GM19099 (cell line): Measurements from ENCODE around the gene APCDD1.

Experiments used
- POLR2A ChIP-seq: IDR thresholded peaks from 3 replicates; pipeline ENCODE4 v1.6.1; 2011; ENCODE audit warnings: low read depth; ENCODE audit not compliant: insufficient read length; ENCODE audit errors: extremely low read depth

The APCDD1 gene

DNA sequence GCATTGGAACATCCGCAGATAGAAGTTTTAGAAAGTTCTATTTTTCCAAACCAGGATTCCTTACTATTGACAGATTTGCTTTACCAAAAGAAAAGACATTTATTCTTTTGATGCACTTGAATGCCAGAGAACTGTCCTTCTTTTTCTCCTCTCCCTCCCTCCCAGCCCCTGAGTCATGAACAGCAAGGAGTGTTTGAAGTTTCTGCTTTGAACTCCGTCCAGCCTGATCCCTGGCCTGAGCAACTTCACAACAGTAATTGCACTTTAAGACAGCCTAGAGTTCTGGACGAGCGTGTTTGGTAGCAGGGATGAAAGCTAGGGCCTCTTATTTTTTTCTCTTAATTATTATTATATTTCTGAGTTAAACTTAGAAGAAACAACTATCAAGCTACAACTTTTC is 33.6 kb downstream of the APCDD1 start:
- no peak for TF ChIP-seq POLR2A

DNA sequence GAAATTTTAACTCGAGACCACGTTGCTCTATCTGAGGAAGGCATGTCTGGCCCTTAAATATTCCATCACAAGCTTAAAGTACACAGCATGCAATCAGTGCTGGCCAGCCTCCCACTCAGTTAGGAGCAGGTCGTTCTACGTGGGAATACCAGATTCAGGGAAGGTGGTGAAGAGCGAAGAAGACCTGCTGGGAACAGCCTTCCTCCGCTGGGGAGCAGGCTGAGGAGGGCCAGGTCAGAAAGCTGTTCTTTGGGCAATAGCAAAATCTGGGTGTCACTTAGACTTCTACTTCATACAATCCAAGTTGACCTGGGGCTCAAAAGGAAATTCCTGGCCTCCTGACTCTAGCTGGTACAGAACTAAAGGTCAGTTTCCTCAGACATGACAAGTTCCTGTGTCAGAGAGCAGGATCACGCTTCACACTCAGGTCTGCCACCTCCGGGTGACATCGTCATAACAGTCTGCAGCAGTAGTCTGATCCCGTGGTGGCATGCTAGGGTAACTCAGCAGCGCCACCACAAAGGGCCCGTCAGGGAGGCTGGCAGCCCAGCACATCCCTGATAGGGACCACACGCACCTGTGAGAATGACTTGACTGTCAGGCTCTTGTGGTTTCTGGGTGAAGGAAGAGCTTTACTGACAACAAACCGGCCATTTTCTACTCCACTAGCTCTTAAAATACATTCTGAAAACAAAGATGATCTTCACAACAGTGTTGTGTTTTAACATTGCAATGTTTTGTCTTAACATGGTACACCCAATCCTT is 36.1 kb downstream of the APCDD1 start:
- TF ChIP-seq POLR2A: no peak

DNA sequence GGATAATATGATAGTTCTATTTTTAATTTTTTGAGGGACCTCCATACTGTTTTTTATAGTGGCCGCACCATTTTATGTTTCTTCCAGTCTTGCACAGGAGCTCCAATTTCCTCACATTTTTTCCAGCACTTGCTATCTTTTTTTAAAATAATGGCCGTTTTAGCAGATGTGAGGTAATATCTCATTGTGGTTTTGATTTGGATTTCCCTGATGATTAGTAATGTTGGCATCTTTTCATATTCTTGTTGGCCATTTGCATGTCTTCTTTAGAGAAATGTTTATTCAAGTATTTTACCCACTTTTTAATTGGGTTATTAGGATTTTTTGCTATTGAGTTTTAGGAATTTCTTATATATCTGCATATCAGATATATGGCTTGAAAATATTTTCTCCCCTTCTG is 41.5 kb downstream of the APCDD1 start:
- no peak for TF ChIP-seq POLR2A

DNA sequence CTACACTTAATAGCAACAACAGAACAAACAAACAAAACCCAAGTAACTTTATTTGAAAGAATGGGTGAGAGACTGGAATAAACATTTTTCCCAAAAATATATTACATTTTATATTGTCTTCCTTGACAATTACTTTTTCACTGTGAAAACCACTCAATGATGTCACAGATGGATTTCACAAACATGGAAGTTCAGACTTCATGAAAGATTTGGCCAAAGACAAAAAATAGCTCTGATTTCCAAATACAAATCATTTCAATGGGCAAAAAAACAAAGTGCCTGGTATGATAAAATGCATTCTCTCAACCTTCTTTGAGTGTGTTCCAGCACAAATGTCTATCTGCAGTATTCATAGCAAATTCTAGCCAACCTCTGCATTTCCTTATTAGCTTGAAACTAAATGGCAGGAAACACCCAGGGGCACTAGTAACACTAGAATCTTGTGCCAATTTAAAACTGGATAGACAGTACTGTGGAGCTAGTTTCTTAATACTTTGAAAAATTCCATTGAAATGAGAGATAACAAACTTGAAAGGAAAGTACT is 42.8 kb downstream of the APCDD1 start:
- TF ChIP-seq POLR2A: no peak

DNA sequence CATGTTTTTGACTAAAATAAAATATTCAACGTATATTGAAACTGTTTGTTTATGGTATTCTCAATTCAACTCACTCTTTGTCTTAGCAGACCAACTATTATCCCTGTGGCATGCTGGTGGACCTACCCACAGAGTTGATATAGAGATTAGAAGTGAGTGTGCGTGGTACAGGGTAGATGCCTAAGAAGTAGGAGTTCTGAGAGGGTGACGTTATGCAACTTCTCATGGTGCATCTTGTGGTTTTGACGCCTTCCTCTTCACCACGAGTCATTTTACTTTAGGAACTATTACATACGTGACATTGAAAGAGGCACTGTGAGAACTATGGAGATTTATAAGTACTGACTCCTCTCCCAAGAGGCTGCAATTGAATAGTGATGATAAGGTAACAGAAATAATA is 44.8 kb downstream of the APCDD1 start:
- no peak for TF ChIP-seq POLR2A

DNA sequence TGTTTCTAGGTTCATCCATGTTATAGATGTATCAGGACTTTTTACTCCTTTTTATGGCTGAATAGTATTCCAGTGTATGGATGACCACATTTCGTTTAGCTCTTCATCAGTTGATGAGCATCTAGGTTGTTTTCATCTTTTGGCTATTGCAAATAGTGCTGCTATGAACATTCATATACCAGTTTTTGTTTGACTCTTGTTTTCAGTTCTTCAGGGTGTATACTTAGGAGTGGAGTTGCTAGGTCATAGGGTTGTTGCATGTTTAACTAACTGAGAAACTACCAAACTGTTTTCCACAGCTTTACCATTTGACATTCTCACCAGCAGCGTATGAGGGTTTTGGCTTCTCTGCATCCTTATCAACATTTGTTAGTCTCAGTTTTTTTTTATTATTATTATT is 45.6 kb downstream of the APCDD1 start:
- TF ChIP-seq POLR2A: no peak

DNA sequence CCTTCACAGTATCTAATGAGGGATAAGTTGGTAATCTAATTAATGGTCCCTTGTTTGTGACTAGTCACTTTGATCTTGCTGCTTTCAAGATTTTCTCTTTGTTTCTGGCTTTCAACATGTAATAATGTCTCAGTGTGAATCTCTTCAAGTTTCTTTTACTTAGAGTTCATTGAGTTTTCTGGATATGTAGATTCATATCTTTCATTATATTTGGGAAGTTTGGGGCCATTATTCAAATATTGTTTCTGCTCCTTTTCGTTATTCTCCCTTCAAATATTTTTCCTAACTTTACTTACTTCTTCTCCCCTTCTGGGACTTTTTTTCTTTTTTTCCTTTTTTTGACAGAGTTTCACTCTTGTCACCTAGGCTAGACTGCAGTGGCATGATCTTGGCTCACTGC is 50.3 kb downstream of the APCDD1 start:
- TF ChIP-seq POLR2A: no peak

DNA sequence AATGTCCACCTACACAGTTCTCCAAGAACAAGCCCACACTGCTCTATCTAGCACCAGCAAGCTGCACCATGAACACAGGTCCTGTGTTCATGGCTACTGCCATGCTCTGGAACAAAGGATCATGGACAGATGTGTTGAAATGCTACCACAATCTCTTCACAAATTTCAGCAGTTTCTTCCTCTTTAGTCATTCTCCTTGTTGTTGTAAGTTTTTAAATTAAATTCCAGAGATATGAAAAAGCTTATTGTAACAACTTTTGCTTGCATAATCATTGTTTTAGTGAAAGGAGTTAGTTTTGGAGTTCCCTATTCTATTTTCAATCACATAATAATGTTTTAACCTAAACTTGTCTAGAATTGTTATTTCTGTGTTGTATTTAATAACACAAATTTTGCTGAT is 54.2 kb downstream of the APCDD1 start:
- TF ChIP-seq POLR2A: no peak

DNA sequence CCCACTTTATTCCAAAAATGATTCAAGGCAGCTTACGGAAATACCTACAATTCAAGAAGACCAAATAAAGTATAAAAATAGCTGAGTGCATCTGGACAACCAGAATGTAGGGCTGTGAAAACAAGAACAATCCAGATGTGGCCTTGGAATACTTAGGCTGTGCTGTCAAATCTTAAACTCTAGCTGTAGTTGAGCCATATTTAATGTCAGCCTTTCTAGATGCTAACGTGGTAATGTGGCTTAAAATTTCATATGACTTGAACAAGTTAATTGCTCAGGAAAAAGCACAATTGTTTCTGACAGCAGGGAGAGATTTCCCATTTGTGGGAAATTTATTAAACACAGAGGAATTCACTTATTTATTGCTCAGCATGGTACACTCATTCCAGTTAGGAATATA is 56.8 kb downstream of the APCDD1 start:
- TF ChIP-seq POLR2A: no peak

DNA sequence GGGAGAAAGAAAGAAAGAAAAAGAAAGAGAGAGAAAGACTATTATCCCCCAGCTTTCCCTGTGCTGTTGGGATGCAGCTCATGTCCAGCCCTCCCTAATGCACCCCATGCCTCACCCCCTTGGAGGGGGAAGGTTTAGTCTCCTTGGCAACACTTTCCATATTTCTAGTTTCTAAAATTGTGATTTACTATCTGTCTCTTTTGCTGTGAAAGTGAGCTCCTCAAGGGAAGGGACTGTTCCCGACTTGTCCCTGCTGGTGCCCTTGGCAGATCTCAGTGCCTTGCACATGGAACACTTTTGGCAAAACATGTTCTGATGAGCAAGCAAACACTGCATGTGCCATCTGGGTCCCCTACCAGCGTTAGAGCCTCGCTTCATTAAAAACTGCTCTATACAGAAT is 59.6 kb downstream of the APCDD1 start:
- TF ChIP-seq POLR2A: no peak

DNA sequence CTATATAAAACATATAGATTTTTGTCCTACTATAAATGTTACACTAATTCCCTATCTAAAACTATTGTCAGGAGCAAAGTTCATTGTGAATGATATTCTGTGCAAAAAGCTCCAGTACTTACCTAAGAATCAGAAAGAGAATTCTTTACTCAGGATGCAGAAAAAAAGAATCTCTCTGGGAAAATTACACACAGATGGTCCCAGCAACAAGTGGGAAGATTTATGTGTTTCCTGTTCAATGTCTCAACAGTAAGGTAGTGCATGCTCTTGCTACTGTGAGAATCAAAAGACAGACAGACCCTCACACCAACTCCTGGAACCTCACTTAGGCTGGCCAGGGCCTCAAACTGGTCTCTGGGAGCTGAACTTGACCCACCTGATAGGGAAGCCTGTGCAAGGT is 60.2 kb downstream of the APCDD1 start:
- TF ChIP-seq POLR2A: no peak

DNA sequence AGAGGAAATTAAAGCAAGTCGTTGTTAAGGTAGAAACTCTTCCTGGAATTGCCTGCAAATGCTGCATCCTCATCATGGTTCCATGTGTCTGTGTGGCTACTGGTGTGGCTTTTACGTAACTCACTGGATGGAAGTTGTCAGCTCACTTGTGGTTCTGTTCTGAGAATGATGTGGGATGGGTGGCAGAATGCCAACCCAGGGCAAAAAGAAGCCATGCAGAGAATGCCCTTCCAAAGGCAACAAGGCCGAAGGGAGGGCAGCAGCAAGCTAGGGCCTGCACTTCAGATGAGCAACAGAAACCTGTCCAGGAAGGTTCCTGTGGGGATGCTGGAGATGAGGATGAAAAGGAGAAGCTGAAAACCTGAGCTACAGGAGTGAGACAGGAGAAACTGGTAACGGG is 61.0 kb downstream of the APCDD1 start:
- no peak for TF ChIP-seq POLR2A

DNA sequence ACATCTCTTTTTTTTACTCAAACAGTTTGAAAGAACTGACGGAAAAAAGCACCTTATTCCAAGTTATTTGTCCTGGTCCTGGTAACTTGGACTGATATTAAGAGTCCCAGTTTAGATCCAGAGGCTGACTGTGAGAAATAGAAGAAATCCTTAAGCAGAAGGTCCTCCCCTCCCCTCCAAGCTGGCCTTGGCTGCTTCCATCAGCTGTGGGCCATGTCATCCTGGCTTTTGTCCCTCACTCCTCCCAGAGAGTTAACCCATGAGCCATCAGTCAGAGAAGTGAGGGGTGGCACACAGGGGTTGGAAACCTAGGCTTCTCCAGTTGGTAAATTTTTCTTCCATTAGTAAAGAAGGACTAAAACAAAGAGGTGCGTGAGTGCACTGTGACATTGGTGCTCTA is 61.6 kb downstream of the APCDD1 start:
- TF ChIP-seq POLR2A: no peak

DNA sequence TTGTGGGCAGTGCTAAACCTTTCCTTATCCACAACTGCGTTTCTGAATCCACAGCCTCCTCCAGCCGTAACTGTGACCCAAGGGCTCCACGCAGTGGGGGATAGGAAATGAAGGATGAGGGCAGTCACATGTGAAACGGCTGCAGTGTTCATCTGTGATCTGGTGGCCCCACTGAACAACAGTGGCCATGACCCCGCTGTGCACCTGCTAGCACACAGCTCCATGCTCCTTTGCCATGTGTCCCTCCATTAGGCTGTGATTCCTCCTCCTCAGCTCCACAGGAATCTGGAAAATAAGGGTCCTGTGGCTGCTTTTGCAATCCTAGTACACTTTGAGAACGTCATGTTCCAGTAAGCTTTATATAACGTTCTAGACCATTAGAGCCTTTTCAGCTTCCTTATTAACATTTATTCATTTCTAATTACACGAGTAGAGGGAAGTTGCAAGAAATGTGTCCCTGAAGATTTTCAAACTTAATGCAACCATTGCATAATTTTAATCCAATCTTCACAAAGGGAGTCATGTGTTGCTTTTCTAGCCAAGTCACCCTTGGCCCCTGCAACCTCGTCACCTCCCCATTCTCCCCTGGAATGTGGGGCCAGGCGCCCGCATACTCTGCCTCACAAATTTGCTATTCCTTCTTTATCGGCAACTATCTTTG is 64.3 kb downstream of the APCDD1 start:
- no peak for TF ChIP-seq POLR2A

DNA sequence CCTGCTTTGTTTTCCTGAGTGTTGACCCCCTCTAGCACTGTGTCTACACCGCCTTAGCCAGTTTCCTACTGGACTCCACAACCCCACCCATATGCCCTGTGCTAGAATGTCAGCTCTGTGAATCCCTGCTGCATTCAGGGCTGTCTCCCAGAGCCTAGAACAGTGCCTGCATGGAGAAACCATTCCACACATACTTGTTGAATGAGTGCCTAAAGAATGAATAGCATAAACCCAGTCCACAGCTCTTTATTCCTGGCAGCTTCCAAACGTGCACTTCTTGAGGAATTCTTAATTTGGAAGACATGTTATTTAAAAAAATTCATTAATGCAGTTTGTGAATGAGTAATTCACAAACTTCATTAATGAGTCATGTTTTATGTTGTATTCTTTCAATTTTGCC is 64.9 kb downstream of the APCDD1 start:
- TF ChIP-seq POLR2A: no peak
